ENCODE measurements around the gene F13A1. TPM values are rescaled to one million over a fixed set of nuclear protein-coding genes. Genes with fewer than 3 reads are reported as not detected.

F13A1 gene
- total RNA-seq, 1 experiment from 2014 or later = not detected

DNA sequence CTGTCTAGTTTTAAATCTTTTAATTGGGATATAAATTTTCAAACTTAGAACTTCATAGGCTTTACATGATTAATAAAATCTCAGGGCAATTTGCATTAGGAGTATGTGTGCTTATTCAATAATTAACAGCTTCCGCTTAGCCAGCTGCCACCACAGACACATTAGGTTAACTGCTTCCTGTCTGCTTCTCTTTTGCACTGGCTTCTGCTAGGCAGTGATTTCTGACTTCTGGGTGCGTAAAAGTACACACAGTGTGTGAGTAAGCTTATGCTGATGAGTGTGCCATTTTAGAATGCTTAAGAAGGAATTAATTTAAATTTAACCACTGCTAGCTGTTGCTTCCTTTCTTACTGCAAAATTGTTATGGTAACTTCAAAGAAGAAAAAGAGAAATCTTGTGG is 73.9 kb downstream of the F13A1 start:
- no TSS peak for BruUV-seq (replicated peaks)
- peaks cover 3% of the 10 kb centered on the region for H3K9me3 Mint-ChIP-seq (ENCODE audit: low read depth, unreplicated experiment)
- intact Hi-C loops (cut with micrococcal nuclease; ENCODE audit: unreplicated experiment) = no loop called here
- CTCF ChIA-PET = no interaction called here
- H3K27me3 Mint-ChIP-seq (ENCODE audit: unreplicated experiment) = no peaks in the 10 kb centered on the region
- H3K27ac Mint-ChIP-seq (ENCODE audit: unreplicated experiment) = no peak overlapping the region
- no peaks in the 10 kb centered on the region for H3K4me1 Mint-ChIP-seq (ENCODE audit: low read depth, unreplicated experiment)
- H3K36me3 Mint-ChIP-seq (ENCODE audit: insufficient read depth, unreplicated experiment) = no peaks in the 10 kb centered on the region
- no peak overlapping the region for H3K4me3 Mint-ChIP-seq (ENCODE audit: low read depth, unreplicated experiment)
- no peak for TF ChIP-seq CTCF (IDR thresholded peaks at IDR 0.05; ENCODE audit: unreplicated experiment)
- no peak for DNase-seq

GRCh38 chr6:6244624-6245023 is 75.8 kb downstream of the F13A1 start:
- H3K27ac Mint-ChIP-seq (ENCODE audit: unreplicated experiment) = no peak overlapping the region
- no peaks in the 10 kb centered on the region for H3K27me3 Mint-ChIP-seq (ENCODE audit: unreplicated experiment)
- intact Hi-C loops (cut with micrococcal nuclease; ENCODE audit: unreplicated experiment) = no loop called here
- no TSS peak for BruUV-seq (replicated peaks)
- DNase-seq = no peak
- H3K4me1 Mint-ChIP-seq (ENCODE audit: low read depth, unreplicated experiment) = no peaks in the 10 kb centered on the region
- H3K4me3 Mint-ChIP-seq (ENCODE audit: low read depth, unreplicated experiment) = no peak overlapping the region
- H3K9me3 Mint-ChIP-seq (ENCODE audit: low read depth, unreplicated experiment) = peaks cover 4% of the 10 kb centered on the region
- no peak for TF ChIP-seq CTCF (IDR thresholded peaks at IDR 0.05; ENCODE audit: unreplicated experiment)
- CTCF ChIA-PET = no interaction called here
- H3K36me3 Mint-ChIP-seq (ENCODE audit: insufficient read depth, unreplicated experiment) = no peaks in the 10 kb centered on the region

DNA sequence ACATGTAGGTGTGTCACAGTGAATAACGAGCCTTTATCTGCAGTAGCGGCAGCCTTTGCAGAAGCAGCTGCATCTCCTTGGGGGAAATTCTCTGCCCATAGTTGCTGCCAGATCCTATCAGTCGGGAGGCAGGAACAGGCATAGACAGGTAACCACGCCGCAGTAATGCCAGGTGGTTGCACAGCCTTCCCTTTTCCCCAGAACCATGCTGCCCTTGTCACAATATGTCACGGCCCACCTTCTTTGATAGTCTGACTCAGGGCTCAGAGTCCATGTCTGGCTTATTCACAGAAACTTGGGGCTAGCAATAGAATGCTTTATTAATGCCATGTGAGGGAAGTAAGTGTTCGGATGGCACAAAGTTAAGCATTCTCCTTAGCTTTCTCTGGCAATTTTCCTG is 76.6 kb downstream of the F13A1 start:
- TF ChIP-seq CTCF (IDR thresholded peaks at IDR 0.05; ENCODE audit: unreplicated experiment) = no peak
- Mint-ChIP-seq H3K9me3 (ENCODE audit: low read depth, unreplicated experiment) (peaks cover 6% of the 10 kb centered on the region), H3K36me3 (ENCODE audit: insufficient read depth, unreplicated experiment) (no peaks in the 10 kb centered on the region), H3K27me3 (ENCODE audit: unreplicated experiment) (no peaks in the 10 kb centered on the region), H3K4me3 (ENCODE audit: low read depth, unreplicated experiment) (no peak overlapping the region), H3K4me1 (ENCODE audit: low read depth, unreplicated experiment) (no peaks in the 10 kb centered on the region), H3K27ac (ENCODE audit: unreplicated experiment) (no peak overlapping the region)
- DNase-seq = no peak
- CTCF ChIA-PET = no interaction called here
- intact Hi-C loops (cut with micrococcal nuclease; ENCODE audit: unreplicated experiment) = no loop called here
- no TSS peak for BruUV-seq (replicated peaks)

DNA sequence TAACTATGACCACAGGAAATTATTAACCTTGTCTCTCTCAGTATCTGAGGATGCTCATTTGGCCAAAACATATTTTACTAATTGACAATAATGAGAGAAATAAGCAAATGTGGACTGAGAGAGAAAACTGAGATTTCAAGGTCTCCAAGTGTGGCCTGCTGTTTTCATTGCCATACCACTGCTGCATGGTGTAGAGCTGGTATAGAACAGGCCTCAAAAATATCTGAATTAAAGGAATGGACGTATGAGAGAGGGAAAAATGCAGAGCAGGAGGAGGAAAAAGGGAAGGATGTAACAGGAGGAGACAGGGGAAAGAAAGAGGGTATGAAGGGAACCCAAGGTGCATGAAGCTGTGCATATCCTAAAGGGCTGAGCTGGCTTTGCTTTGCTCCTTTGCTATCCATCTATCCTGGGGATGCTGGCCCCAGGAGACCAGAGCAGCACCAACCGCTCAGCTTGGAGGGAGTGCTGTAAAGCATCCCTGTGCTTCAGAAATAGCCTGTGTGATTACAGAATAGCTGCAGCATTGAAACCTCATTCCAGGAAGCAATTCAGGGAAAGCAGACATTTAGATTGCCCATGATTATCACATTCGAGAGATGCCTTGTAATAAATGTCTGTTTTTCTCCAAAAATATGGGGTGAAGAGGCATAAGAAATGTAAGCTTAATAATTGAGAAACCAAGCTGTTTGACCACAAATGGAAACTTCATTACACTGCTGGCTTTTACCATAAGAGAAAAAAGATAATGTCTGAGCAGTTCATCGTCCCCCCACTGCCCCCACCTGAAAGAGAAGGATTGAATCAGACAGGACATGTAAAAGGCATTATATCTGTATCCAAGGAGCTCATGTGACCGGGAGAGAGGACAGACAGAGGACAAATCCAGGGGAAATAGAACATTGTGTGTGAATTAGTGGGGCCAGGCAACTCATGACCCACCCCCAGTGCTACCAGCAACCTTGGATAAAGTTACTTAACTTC is 80.6 kb downstream of the F13A1 start:
- Mint-ChIP-seq H3K4me3 (ENCODE audit: low read depth, unreplicated experiment) (no peak overlapping the region), H3K36me3 (ENCODE audit: insufficient read depth, unreplicated experiment) (no peaks in the 10 kb centered on the region), H3K9me3 (ENCODE audit: low read depth, unreplicated experiment) (peaks cover 11% of the 10 kb centered on the region), H3K27me3 (ENCODE audit: unreplicated experiment) (no peaks in the 10 kb centered on the region), H3K27ac (ENCODE audit: unreplicated experiment) (no peak overlapping the region), H3K4me1 (ENCODE audit: low read depth, unreplicated experiment) (no peaks in the 10 kb centered on the region)
- BruUV-seq (replicated peaks) = no TSS peak
- intact Hi-C loops (cut with micrococcal nuclease; ENCODE audit: unreplicated experiment) = no loop called here
- CTCF ChIA-PET = no interaction called here
- no peak for TF ChIP-seq CTCF (IDR thresholded peaks at IDR 0.05; ENCODE audit: unreplicated experiment)
- no peak for DNase-seq

Data from Calu3 (cell line).